CD4-positive, alpha-beta T cell treated with Interleukin-10 for 1 hour (primary cell): ENCODE results near the gene TSHZ3.

Experiments
- DNase-seq: peaks from one replicate; pipeline ENCODE4 v3.0.0-alpha.2; 2020

Gene TSHZ3

GRCh38 chr19:31354799-31355664, 5.8 kb upstream of the TSHZ3 start:
- DNase-seq, result no peak

- DNase-seq, result no peak
Observed at GRCh38 chr19:31354316-31354715, 5.1 kb upstream of the TSHZ3 start.

DNA sequence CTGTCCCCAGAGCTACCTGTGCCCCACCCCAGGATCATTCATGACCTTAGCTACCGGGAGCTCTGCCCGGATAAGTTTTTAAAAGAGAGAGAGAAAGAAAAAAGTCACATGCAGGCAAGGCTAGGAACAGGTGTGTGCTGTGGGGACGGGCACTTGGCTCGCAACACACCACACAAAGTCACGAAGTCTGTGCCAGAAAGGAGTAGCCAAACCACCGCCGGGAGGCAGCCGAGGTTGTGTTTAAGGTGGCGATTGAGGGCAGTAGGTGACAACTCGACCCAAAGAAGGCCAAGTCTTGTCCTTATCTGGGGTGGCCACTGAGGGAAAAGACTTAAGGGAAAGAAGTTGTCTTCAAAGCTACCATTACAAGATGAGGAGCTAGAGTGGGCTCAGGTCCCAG, 4.6 kb upstream of the TSHZ3 start:
- no peak for DNase-seq

DNA sequence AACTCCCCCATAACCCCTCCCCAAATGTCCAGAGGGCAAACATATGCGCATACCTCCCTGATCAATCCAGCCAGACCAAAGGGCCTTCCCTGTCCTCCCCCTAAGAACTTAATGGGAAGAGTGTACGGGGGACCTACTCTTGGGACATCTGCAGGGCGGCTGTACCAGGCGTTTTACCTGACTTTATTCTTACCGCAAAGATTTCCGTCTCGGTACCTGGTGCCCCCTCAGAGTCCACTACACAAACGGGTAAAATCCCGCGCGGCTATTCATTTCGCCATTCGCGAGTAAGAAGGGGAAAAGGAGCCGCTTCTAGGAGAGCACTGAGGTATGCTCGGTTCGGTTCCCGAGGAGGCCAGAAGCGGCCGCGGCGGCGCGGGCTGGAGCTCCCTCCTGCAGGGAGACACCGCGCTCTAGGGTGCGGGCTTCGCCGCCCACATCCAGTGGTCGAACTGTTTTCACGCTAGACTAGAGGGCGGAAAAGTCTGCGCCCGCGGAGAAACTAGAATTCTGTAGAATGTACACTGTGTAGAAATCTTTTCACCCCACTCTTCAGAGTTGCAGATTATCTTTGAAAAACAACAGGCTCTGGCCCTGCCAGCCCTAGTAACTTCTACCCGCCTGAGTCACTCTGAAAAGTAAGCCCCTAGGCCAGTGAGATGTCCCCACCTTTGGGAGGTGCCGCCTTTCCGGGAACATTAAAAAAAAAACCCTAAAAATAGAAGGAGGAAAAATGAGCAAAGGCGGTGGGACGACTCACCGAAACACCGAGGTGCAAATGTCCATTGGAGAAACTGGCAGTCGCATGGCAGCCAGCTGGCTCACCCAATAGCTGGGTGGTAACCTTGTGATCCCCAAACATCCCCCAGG, 3.8 kb upstream of the TSHZ3 start:
- DNase-seq, result no peak

- DNase-seq, result no peak
Observed at GRCh38 chr19:31352296-31352781, 3.1 kb upstream of the TSHZ3 start.

DNA sequence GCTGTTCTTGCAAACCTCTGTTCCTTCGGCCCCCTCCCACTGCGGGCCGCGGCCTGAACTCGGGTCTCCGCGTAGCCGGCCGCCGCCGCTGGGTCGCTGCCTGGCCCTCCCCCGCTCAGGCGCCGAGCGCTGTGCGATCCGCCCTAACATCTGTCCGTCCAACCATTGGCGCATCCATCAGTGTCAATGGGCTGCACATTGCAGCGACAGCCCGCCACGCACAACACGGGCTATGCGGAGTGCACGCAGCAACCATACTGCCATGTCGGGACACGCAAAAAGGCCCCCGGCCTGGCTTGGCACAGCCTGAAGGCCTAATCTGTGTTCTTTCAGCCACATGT, 2.6 kb upstream of the TSHZ3 start:
- no peak for DNase-seq

DNA sequence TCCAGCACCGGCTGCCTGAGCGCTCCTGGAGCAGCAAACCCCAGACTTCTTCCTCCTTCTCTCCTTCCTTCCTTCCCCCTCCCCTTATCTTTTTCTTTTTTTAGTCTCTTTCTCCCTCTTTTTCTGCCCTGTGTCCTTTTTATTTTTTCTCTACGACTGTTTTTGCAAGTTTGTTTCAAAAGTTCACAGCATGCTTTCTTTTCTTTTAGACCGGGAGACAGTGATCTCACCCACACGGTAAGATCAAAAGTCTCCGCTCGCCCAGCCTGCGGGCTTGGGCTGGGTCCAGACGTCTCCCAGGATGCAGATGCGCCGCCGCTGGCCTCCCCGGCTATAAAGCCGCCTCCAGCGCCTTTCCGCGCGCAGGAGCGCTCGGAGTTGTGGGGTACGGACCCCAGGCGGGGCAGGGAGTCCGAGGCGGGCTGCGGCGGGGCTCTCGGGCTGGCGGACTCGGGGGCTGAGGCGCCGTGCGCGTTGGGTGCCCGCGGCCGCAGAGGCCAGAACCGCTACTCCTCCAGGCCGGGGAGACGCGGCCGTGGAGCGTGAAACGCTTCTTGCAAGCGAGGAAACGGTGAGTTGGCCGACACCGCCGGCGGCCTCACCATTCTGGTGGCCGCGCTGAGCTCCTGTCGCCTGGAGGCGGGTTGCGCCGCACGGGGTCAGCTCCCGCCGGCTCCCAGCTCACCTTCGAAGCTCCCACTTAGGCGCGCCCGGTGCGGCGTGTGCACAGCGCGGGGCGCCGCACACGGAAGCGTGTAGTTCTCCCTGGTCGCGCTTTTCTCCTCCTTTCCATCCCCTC, 2.0 kb upstream of the TSHZ3 start:
- no peak for DNase-seq

DNA sequence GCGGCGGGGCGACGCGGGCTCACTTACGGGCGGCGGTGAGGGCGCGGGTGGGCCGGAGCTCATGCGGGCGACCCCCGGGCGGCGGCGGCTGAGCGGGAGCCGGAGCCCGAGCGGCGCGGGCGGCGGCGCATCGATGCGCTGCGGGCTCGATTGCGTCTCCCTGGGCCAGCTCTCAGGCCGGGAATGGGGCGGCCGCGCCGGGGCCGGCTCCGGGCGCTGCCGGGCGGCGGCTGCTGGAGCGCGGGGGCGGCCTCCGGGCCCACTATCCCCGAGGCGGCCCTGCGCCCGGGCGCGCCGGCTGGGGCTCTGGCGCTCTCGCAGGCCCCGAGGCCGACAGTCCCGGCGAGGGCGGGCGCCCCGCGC, 1.4 kb upstream of the TSHZ3 start:
- peak; percentile 29 for DNase-seq

- no peak for DNase-seq
Observed at GRCh38 chr19:31350033-31350692, 927 bp upstream of the TSHZ3 start.

- DNase-seq, result no peak
Observed at GRCh38 chr19:31348481-31349159, 616 bp downstream of the TSHZ3 start.

DNA sequence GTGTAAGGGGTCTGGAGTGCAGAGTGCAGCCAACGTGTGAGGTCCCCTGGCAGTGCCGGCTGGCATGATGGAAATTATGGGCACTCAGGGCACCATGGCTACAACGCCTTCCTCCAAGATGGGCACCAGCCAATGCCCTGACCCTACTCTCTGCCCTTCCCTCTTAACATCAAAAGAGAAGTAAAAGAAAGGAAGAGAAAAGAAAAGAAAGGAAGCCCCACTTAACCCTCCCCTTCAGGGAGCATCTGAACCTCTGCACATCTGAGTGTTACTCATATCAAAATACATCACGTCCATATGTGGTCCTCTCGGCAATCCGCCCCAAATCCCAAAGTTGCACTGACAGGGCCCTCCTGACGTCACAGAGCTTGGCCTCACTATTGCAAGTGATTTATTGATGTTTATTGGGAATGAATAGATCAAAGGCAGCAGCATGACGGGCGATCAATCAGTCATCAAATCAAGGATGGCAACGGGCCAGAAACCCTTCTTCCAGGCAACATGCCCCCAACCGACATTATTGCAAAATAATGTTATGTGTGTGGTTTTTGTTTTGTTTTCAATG, 1.3 kb downstream of the TSHZ3 start:
- DNase-seq, result no peak

DNA sequence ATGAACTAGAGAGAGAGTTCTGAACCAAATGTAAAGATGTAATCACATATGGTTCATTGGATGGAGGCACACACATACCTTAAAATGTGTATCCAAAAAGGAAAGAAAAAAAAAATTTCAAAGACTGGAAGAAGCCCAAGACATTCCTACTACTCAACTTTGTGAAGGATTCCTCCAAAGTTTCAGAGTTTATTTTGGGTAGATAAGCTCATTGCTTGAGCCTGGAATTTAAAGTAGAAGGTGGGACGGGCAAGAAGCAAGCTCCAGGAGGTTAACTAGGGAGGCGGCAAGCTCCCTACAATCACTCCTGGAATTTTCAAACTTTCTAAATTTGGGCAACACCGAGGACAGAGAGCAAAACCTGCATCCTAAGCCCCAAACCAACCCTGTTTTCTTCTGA, 1.9 kb downstream of the TSHZ3 start:
- no peak for DNase-seq

- no peak for DNase-seq
Observed at GRCh38 chr19:31346184-31347059, 2.8 kb downstream of the TSHZ3 start.

DNA sequence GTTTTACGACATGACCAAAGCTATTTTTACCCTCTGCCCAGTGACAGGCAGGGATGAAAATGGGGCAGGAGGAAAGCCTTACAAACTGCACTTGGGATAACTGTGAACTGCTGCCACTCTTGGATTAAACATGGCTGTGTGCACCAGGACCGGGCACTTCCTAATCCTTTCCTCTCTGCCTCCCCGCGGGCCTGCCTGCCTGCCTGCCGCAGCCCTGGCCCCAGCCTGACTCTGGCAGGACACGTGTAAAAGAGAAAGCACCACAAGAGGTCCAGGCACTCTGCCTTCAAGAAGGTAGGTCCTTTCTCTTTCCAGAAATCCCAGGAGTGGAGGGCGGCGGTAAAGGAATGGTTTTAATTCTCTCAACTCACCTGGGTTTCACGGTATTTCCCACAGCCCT, 4.8 kb downstream of the TSHZ3 start:
- DNase-seq, result no peak

- no peak for DNase-seq
Observed at GRCh38 chr19:31342926-31343325, 6.3 kb downstream of the TSHZ3 start.

- peak; percentile 71 for DNase-seq
Observed at GRCh38 chr19:31340042-31341025, 8.9 kb downstream of the TSHZ3 start.

DNA sequence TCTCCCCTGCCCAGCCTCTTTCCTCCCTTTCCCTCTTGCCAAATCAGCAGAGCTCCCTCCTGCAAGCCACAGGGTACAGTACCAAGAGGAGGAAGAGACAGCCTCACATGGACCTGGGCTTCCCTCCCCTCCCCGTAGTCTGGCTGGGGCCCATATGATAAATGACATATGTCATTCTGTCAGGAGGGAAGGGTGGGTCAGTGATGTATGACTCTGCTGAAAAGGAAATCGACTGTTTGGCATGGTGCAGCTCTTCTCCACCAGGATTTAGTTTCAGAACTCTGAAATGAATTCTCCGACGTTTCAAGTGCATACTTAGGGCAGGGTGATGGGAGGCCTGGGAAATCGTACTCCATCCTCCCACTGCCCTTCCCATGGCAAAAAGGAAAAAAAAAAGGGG, 9.8 kb downstream of the TSHZ3 start:
- DNase-seq, result no peak

DNA sequence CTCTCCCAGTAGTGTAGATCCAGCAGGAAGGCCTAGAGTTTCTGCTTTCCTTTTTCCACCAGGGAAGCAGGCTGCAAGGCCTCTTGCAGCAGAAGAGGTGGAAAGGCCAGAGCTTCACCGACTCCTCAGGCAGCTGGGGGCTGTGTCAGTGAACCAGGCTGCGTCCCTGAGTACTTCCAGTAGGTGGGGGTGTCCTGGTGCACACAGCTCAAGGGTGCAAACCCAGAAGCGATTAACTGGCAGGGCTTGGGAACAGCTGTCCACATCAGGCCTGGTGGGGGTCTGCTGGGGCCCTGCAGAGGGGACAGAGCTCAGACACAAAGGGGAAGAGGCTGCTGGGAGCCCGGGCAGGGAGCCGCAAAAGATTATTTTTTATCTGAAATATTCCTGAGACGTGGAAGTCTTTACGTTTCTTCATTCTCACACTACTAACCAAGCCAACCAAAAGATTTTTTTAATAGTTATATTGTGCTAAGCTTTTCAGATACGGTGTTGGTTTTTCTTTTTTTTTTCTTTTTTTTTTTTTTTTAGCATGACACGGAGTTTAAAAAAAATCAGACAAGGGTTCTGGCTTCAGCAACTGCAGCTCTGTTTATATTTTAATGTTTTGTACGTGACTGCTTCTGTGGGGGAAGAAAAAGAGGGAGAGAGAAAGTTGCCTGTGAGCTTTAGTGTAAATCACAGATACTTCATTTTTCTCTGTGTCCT, 11.0 kb downstream of the TSHZ3 start:
- peak; percentile 34 for DNase-seq
